OCI-LY1 (cell line): ENCODE data around the gene RIPK3.

ENCODE experiments used
- H2AFZ ChIP-seq: fragments of 200-600 bp; sonication (generic), shearing (Covaris generic); 2 replicates; pipeline ENCODE4 v1.6.0; 2014; ENCODE audit warnings: antibody characterized with exemption, mild to moderate bottlenecking, low read length
- H3F3A ChIP-seq: fragments of 200-600 bp; sonication (generic), shearing (Covaris generic); 2 replicates; pipeline ENCODE4 v1.6.0; 2014; ENCODE audit warnings: mild to moderate bottlenecking, antibody characterized with exemption, low read length, moderate library complexity; ENCODE audit not compliant: insufficient read depth
- H3K27ac ChIP-seq: fragments of 200-600 bp; sonication (generic); 2 replicates; pipeline ENCODE4 v1.5.1; 2014; ENCODE audit warnings: low read length, mixed run types, mild to moderate bottlenecking, low read depth; ENCODE audit not compliant: poor library complexity, severe bottlenecking
- H3K27me3 ChIP-seq: fragments of 200-600 bp; sonication (generic); 2 replicates; pipeline ENCODE4 v1.6.0; 2014; ENCODE audit warnings: antibody characterized with exemption, mild to moderate bottlenecking, low read length, moderate library complexity; ENCODE audit not compliant: insufficient read depth
- H3K36me3 ChIP-seq: fragments of 200-600 bp; sonication (generic); 2 replicates; pipeline ENCODE4 v1.6.1; 2014; ENCODE audit warnings: mild to moderate bottlenecking, antibody characterized with exemption, low read length, moderate library complexity, mixed read lengths; ENCODE audit not compliant: insufficient read depth
- H3K4me1 ChIP-seq: fragments of 200-600 bp; sonication (generic); 2 replicates; pipeline ENCODE4 v1.5.1; 2014; ENCODE audit warnings: mild to moderate bottlenecking, low read length, moderate library complexity; ENCODE audit not compliant: insufficient read depth, severe bottlenecking
- H3K4me2 ChIP-seq: fragments of 200-600 bp; sonication (generic), shearing (Covaris generic); 2 replicates; pipeline ENCODE4 v1.6.1; 2014; ENCODE audit warnings: low read length
- H3K4me3 ChIP-seq: fragments of 200-600 bp; sonication (generic); 2 replicates; pipeline ENCODE4 v1.5.1; 2014; ENCODE audit warnings: low read length, low read depth, mild to moderate bottlenecking, mixed read lengths; ENCODE audit not compliant: poor library complexity, severe bottlenecking
- H3K79me2 ChIP-seq: fragments of 200-600 bp; shearing (Covaris generic); 2 replicates; pipeline ENCODE4 v1.6.1; 2016; ENCODE audit warnings: mixed run types, low read length, mixed read lengths; ENCODE audit not compliant: insufficient read depth
- H3K9ac ChIP-seq: fragments of 200-600 bp; sonication (generic), shearing (Covaris generic); 2 replicates; pipeline ENCODE4 v1.6.1; 2014; ENCODE audit warnings: mild to moderate bottlenecking, low read length, mixed read lengths
- H3K9me2 ChIP-seq: fragments of 200-600 bp; sonication (generic), shearing (Covaris generic); 2 replicates; pipeline ENCODE4 v1.6.1; 2014; ENCODE audit warnings: low read depth, mild to moderate bottlenecking, low read length, mixed read lengths
- H3K9me3 ChIP-seq: fragments of 200-600 bp; shearing (Covaris generic); 2 replicates; pipeline ENCODE4 v1.6.1; 2014; ENCODE audit warnings: low read length, mixed read lengths
- H4K20me1 ChIP-seq: fragments of 200-600 bp; sonication (generic), shearing (Covaris generic); 2 replicates; pipeline ENCODE4 v1.6.0; 2016; ENCODE audit warnings: mild to moderate bottlenecking, low read length; ENCODE audit not compliant: insufficient read depth
- CTCF ChIP-seq: fragments of 200-600 bp; sonication (generic), shearing (Covaris generic); IDR thresholded peaks from 2 replicates; pipeline ENCODE4 v1.5.1; 2017; ENCODE audit warnings: mild to moderate bottlenecking, antibody characterized with exemption, low read length, moderate library complexity, mixed read lengths
- EZH2 ChIP-seq: fragments of 200-600 bp; sonication (generic), shearing (Covaris generic); IDR thresholded peaks from 2 replicates; pipeline ENCODE4 v1.8.0; 2017; ENCODE audit warnings: borderline replicate concordance, mixed run types, mild to moderate bottlenecking, antibody characterized with exemption, low read length, moderate library complexity, mixed read lengths

Gene RIPK3

GRCh38 chr14:24338843-24339242 is 948 bp downstream of the RIPK3 start:
- Histone ChIP-seq H3F3A (no peaks in the 10 kb centered on the region), H3K27me3 (no peaks in the 10 kb centered on the region), H3K9ac (no peak overlapping the region; the same call in 1 of the 2 replicates), H4K20me1 (no peaks in the 10 kb centered on the region), H3K79me2 (no peaks in the 10 kb centered on the region), H3K4me2 (peak overlapping the region; percentile 70), H3K36me3 (peaks cover 19% of the 10 kb centered on the region; the same call in 1 of the 2 replicates), H3K9me2 (no peaks in the 10 kb centered on the region), H3K4me3 (peak overlapping the region; percentile 65), H3K9me3 (no peaks in the 10 kb centered on the region), H3K27ac (no peak overlapping the region), H2AFZ (no peak overlapping the region), H3K4me1 (peaks cover 21% of the 10 kb centered on the region)
- no peak for TF ChIP-seq CTCF
- TF ChIP-seq EZH2 = no peak

- H3K9ac ChIP-seq = no peak overlapping the region
- H3K27ac ChIP-seq = no peak overlapping the region
- H3K9me3 ChIP-seq = no peaks in the 10 kb centered on the region
- H3K79me2 ChIP-seq = no peaks in the 10 kb centered on the region
- peaks cover 19% of the 10 kb centered on the region; the same call in 1 of the 2 replicates for H3K36me3 ChIP-seq
- no peak for TF ChIP-seq CTCF
- no peak for TF ChIP-seq EZH2
- H2AFZ ChIP-seq = no peak overlapping the region
- H3K4me1 ChIP-seq = peaks cover 29% of the 10 kb centered on the region
- H4K20me1 ChIP-seq = no peaks in the 10 kb centered on the region
- no peak overlapping the region for H3K4me2 ChIP-seq
- no peaks in the 10 kb centered on the region for H3K9me2 ChIP-seq
- no peaks in the 10 kb centered on the region for H3K27me3 ChIP-seq
- H3F3A ChIP-seq = no peaks in the 10 kb centered on the region
- H3K4me3 ChIP-seq = no peak overlapping the region
These were observed 2.0 kb downstream of the RIPK3 start for GRCh38 chr14:24337824-24338175.

GRCh38 chr14:24337144-24337823 is 2.5 kb downstream of the RIPK3 start:
- Histone ChIP-seq H3K27me3 (no peaks in the 10 kb centered on the region), H4K20me1 (no peaks in the 10 kb centered on the region), H3K9ac (no peak overlapping the region), H3K4me1 (peaks cover 34% of the 10 kb centered on the region), H3K9me3 (no peaks in the 10 kb centered on the region), H3K36me3 (peaks cover 19% of the 10 kb centered on the region; the same call in 1 of the 2 replicates), H3K79me2 (no peaks in the 10 kb centered on the region), H3K27ac (no peak overlapping the region), H3F3A (no peaks in the 10 kb centered on the region), H2AFZ (no peak overlapping the region), H3K9me2 (no peaks in the 10 kb centered on the region), H3K4me2 (no peak overlapping the region), H3K4me3 (no peak overlapping the region)
- TF ChIP-seq EZH2 (no peak), CTCF (no peak)
